Measurements from ENCODE around the gene CFAP97. TPM values are rescaled to one million over a fixed set of nuclear protein-coding genes. Genes with fewer than 3 reads are reported as not detected.
A peak's percentile ranks its signal among the peaks of the same experiment; 100 is the strongest.

Gene CFAP97
- total and polyA plus RNA-seq, 8 donors = 25.7 to 46.0 (median 40.2) TPM

GRCh38 chr4:185238215-185238681 lies 34.4 kb upstream of the CFAP97 start:
- Histone ChIP-seq H3K27ac (no peak overlapping the region), H3K4me3 (no peak overlapping the region), H3K36me3 (no peaks in the 10 kb centered on the region), H3K9me3 (peaks cover 0 to 4% of the 10 kb centered on the region in 2 donors), H3K27me3 (no peaks in the 10 kb centered on the region), H3K4me1 (peaks cover 0 to 4% of the 10 kb centered on the region in 2 donors)
- no peak for TF ChIP-seq CTCF (IDR thresholded peaks at IDR 0.05)
- intact Hi-C loops (cut with DNase I) = no loop called here
- DNase-seq (no peak), ATAC-seq (peak; percentile 10)

GRCh38 chr4:185237175-185237574 lies 33.4 kb upstream of the CFAP97 start:
- H3K27ac ChIP-seq = no peak overlapping the region
- H3K9me3 ChIP-seq = peaks cover 0 to 4% of the 10 kb centered on the region in 2 donors
- intact Hi-C loops (cut with DNase I) = no loop called here
- H3K36me3 ChIP-seq = no peaks in the 10 kb centered on the region
- H3K4me1 ChIP-seq = peaks cover 0 to 4% of the 10 kb centered on the region in 2 donors
- no peak for TF ChIP-seq CTCF (IDR thresholded peaks at IDR 0.05)
- H3K4me3 ChIP-seq = no peak overlapping the region
- ATAC-seq (peak; percentile 7), DNase-seq (no peak)
- no peaks in the 10 kb centered on the region for H3K27me3 ChIP-seq

GRCh38 chr4:185235843-185236503 lies 32.2 kb upstream of the CFAP97 start:
- intact Hi-C loops (cut with DNase I) = no loop called here
- H3K4me3 ChIP-seq = no peak overlapping the region
- H3K27ac ChIP-seq = no peak overlapping the region
- H3K36me3 ChIP-seq = no peaks in the 10 kb centered on the region
- ATAC-seq = peak; percentile 84
- peaks cover 0 to 4% of the 10 kb centered on the region in 2 donors for H3K4me1 ChIP-seq
- peaks cover 0 to 4% of the 10 kb centered on the region in 2 donors for H3K9me3 ChIP-seq
- no peak for DNase-seq
- TF ChIP-seq CTCF (IDR thresholded peaks at IDR 0.05) = no peak
- H3K27me3 ChIP-seq = no peaks in the 10 kb centered on the region

- Histone ChIP-seq H3K27me3 (no peaks in the 10 kb centered on the region), H3K4me1 (peaks cover 0 to 4% of the 10 kb centered on the region in 2 donors), H3K27ac (no peak overlapping the region), H3K36me3 (no peaks in the 10 kb centered on the region), H3K9me3 (peaks cover 0 to 4% of the 10 kb centered on the region in 2 donors), H3K4me3 (no peak overlapping the region)
- no peak for TF ChIP-seq CTCF (IDR thresholded peaks at IDR 0.05)
- no peak for ATAC-seq
- no peak for DNase-seq
- intact Hi-C loops (cut with DNase I) = no loop called here
Observed at GRCh38 chr4:185235119-185235842, 31.5 kb upstream of the CFAP97 start.

GRCh38 chr4:185232370-185232769 lies 28.6 kb upstream of the CFAP97 start:
- Histone ChIP-seq H3K4me3 (no peak overlapping the region), H3K4me1 (peaks cover 2 to 8% of the 10 kb centered on the region in 2 donors), H3K27ac (no peak overlapping the region), H3K27me3 (no peaks in the 10 kb centered on the region), H3K36me3 (no peaks in the 10 kb centered on the region), H3K9me3 (no peaks in the 10 kb centered on the region)
- intact Hi-C loops (cut with DNase I) = no loop called here
- TF ChIP-seq CTCF (IDR thresholded peaks at IDR 0.05) = no peak
- DNase-seq (no peak), ATAC-seq (no peak)
